Naive thymus-derived CD4-positive, alpha-beta T cell (primary cell): Measurements from ENCODE around the gene SLIT3. TPM values are rescaled to one million over a fixed set of nuclear protein-coding genes. Genes with fewer than 3 reads are reported as not detected.
A peak's percentile ranks its signal among the peaks of the same experiment; 100 is the strongest.

Experiments
- ATAC-seq: fragments of 150-1000 bp; cut with Tn5 transposase; 2 replicates; pipeline ENCODE4 v1.10.0; 2021; ENCODE audit warnings: mild to moderate bottlenecking, moderate library complexity
- CTCF ChIA-PET: fragments of 350-600 bp; sonication (Branson Sonifier 250); formaldehyde crosslinking; loops from one replicate; lab custom pipeline; 2021; ENCODE audit warnings: antibody characterized with exemption; lab: Charles Lee
- POLR2A ChIA-PET: fragments of 350-600 bp; sonication (Branson Sonifier 250); formaldehyde crosslinking; loops from one replicate; lab custom pipeline; 2021; ENCODE audit warnings: antibody characterized with exemption, inconsistent platforms; lab: Charles Lee
- DNase-seq, 9 donors: peaks; one replicate each; pipeline versions ENCODE4 v3.0.0 to v3.0.0-alpha.2; 2020 to 2022; ENCODE audit warnings: mixed read lengths in 1 of 9
- H3K27ac ChIP-seq: one replicate; pipeline ENCODE4 v1.7.0; 2013; ENCODE audit warnings: mild to moderate bottlenecking, low read depth, low read length, moderate library complexity
- H3K27me3 ChIP-seq, 2 donors: one replicate each; pipeline ENCODE4 v1.7.0; 2013; ENCODE audit warnings: low read length in 2 of 2, mild to moderate bottlenecking in 2 of 2, moderate library complexity in 2 of 2; ENCODE audit not compliant: control insufficient read depth in 2 of 2, insufficient read depth in 2 of 2
- H3K36me3 ChIP-seq, 3 experiments: 1 replicate in 2 of 3; 2 replicates in 1 of 3; pipeline ENCODE4 v1.7.0; 2013; ENCODE audit warnings: low read length in 3 of 3, mild to moderate bottlenecking in 3 of 3, moderate library complexity in 1 of 3; ENCODE audit not compliant: insufficient read depth in 3 of 3, control insufficient read depth in 2 of 3
- H3K4me1 ChIP-seq, 2 donors: one replicate each; pipeline ENCODE4 v1.7.0; 2013; ENCODE audit warnings: low read length in 2 of 2, mild to moderate bottlenecking in 2 of 2, moderate library complexity in 1 of 2; ENCODE audit not compliant: control insufficient read depth in 2 of 2, insufficient read depth in 2 of 2
- H3K4me3 ChIP-seq: 2 replicates; pipeline ENCODE4 v1.7.0; 2013; ENCODE audit warnings: mild to moderate bottlenecking, low read length
- H3K9me3 ChIP-seq, 3 experiments: 1 replicate in 2 of 3; 2 replicates in 1 of 3; pipeline ENCODE4 v1.7.0; 2013; ENCODE audit warnings: low read length in 3 of 3; ENCODE audit not compliant: control insufficient read depth in 2 of 3
- H3K27ac Mint-ChIP-seq, 9 donors: one replicate each; pipeline ENCODE4 v1.8.0; 2020 to 2022; ENCODE audit warnings: mixed read lengths in 9 of 9, mild to moderate bottlenecking in 8 of 9, moderate library complexity in 5 of 9, inconsistent platforms in 2 of 9
- H3K27me3 Mint-ChIP-seq, 5 donors: one replicate each; pipeline ENCODE4 v1.8.0; 2021 to 2022; ENCODE audit warnings: mixed read lengths in 5 of 5, mild to moderate bottlenecking in 1 of 5
- H3K36me3 Mint-ChIP-seq, 5 donors: one replicate each; pipeline ENCODE4 v1.8.0; 2020 to 2022; ENCODE audit warnings: mixed read lengths in 5 of 5, mild to moderate bottlenecking in 3 of 5, inconsistent platforms in 1 of 5
- H3K4me1 Mint-ChIP-seq, 7 donors: one replicate each; pipeline ENCODE4 v1.8.0; 2020 to 2022; ENCODE audit warnings: mixed read lengths in 7 of 7, mild to moderate bottlenecking in 3 of 7, inconsistent platforms in 1 of 7
- H3K4me3 Mint-ChIP-seq, 10 donors: one replicate each; pipeline ENCODE4 v1.8.0; 2020 to 2022; ENCODE audit warnings: mild to moderate bottlenecking in 10 of 10, mixed read lengths in 10 of 10, moderate library complexity in 6 of 10, inconsistent platforms in 2 of 10
- H3K9me3 Mint-ChIP-seq, 11 donors: one replicate each; pipeline ENCODE4 v1.8.0; 2020 to 2022; ENCODE audit warnings: mixed read lengths in 11 of 11, mild to moderate bottlenecking in 4 of 11, inconsistent platforms in 1 of 11, moderate library complexity in 1 of 11
- intact Hi-C, 2 donors: fragments of 100-400 bp; cut with micrococcal nuclease; formaldehyde crosslinking; loops; one replicate each; pipeline ENCODE4 v1.15.1; 2023
- polyA plus RNA-seq, 2 donors: library from polyadenylated mRNA; unstranded; fragments of 300-500 nt; fragmentation: Illumina TruSeq; gene quantifications; one replicate each; pipeline ENCODE4 v1.2.3, GENCODE V29; 2021
- total RNA-seq, 6 experiments: library from RNA in 5 of 6; stranded (reverse) in 5 of 6; gene quantifications; 1 replicate in 5 of 6; 2 replicates in 1 of 6; pipeline ENCODE4 v1.2.3 and lab custom pipeline; 2021 to 2026

The SLIT3 gene
- total and polyA plus RNA-seq, 7 experiments from 2014 or later, result 0.34 TPM; not detected in 6

DNA sequence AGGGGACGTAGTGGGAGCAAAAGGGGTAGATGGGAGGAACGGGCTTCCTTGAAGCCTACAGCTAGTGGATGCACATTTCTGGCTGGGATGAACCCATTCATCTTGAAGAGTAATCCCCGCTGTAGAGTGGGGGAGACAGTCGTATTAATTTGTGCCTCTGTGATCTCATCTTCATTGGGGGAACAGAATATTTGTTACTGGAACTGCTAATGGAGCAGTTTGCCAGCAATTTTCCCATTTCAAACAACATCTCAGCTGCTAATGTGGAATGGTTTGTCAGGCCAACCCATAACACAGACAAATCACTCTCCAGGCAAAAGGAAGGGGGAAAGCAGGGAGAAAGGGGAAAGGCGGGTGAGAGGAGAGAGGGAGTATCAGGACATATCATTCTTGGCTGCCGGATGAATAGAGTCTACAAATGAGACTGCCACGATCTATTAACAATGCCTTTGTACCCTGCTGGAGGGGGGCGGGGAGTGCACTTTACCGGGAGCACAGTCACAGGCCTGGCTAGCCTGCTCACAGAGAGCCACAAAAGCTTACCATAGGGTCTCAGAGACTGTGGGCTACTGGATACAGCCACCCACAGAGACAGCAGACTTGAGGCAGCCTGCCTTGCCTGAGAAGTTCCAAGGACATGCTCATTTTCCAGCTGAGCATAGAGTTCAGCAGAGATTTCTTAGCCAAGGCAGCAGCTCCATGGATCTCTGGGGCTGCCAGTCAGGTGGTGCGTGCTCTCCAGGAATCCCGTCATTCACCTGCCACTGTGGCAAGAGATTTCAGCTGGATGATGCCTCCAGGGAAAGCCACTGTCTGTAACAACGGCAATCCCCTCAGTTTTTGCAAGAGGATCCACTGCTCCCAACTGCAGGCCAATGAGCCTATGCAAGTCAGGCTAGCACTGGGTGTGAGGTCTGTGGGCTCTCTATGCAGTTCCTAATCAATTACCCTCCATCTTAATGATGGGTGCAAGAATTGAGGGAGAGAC is 504.1 kb downstream of the SLIT3 start:
- CTCF ChIA-PET, result no interaction called here
- no peak overlapping the region for H3K4me3 ChIP-seq
- ATAC-seq (no peak), DNase-seq (no peak)
- intact Hi-C loops, result no loop called here
- POLR2A ChIA-PET, result no interaction called here
- H3K36me3 Mint-ChIP-seq, result no peaks in the 10 kb centered on the region
- no peak overlapping the region for H3K27ac Mint-ChIP-seq
- no peaks in the 10 kb centered on the region for H3K36me3 ChIP-seq
- H3K4me1 Mint-ChIP-seq, result peaks cover 0 to 36% (median 0%) of the 10 kb centered on the region in 7 donors
- no peaks in the 10 kb centered on the region for H3K9me3 Mint-ChIP-seq
- H3K4me3 Mint-ChIP-seq, result no peak overlapping the region
- H3K27me3 ChIP-seq, result no peaks in the 10 kb centered on the region
- H3K27me3 Mint-ChIP-seq, result peaks cover 0 to 27% (median 5%) of the 10 kb centered on the region in 5 donors
- no peaks in the 10 kb centered on the region for H3K4me1 ChIP-seq
- no peak overlapping the region for H3K27ac ChIP-seq
- no peaks in the 10 kb centered on the region for H3K9me3 ChIP-seq

DNA sequence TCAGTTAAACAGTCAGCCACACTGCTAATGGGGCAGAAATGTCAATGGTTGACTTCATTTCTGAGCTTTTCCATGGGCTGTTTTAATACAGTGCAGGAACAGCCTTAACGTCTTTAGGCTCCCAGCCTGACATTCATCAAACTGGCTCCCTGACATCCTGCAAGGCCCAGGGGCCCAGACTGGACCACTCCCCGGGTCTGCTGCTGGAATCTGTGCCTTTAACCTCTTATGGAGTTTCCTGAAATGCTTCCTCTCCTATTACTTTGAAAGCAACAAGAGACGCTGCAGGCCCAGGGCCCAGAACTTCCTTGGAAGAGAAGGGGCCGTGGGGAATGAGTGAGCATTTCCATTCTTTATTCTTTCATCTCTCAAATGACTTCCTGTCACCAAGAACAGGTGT is 504.9 kb downstream of the SLIT3 start:
- no peaks in the 10 kb centered on the region for H3K27me3 ChIP-seq
- H3K9me3 ChIP-seq, result no peaks in the 10 kb centered on the region
- Mint-ChIP-seq H3K9me3 (no peaks in the 10 kb centered on the region), H3K4me3 (no peak overlapping the region), H3K4me1 (peaks cover 0 to 28% (median 0%) of the 10 kb centered on the region in 7 donors), H3K27me3 (peaks cover 0 to 26% (median 0%) of the 10 kb centered on the region in 5 donors), H3K36me3 (no peaks in the 10 kb centered on the region), H3K27ac (no peak overlapping the region)
- ChIA-PET CTCF (no interaction called here), POLR2A (no interaction called here)
- no peak overlapping the region for H3K27ac ChIP-seq
- no peak for DNase-seq
- H3K4me3 ChIP-seq, result no peak overlapping the region
- no peaks in the 10 kb centered on the region for H3K4me1 ChIP-seq
- no peaks in the 10 kb centered on the region for H3K36me3 ChIP-seq
- intact Hi-C loops, result no loop called here
- no peak for ATAC-seq

DNA sequence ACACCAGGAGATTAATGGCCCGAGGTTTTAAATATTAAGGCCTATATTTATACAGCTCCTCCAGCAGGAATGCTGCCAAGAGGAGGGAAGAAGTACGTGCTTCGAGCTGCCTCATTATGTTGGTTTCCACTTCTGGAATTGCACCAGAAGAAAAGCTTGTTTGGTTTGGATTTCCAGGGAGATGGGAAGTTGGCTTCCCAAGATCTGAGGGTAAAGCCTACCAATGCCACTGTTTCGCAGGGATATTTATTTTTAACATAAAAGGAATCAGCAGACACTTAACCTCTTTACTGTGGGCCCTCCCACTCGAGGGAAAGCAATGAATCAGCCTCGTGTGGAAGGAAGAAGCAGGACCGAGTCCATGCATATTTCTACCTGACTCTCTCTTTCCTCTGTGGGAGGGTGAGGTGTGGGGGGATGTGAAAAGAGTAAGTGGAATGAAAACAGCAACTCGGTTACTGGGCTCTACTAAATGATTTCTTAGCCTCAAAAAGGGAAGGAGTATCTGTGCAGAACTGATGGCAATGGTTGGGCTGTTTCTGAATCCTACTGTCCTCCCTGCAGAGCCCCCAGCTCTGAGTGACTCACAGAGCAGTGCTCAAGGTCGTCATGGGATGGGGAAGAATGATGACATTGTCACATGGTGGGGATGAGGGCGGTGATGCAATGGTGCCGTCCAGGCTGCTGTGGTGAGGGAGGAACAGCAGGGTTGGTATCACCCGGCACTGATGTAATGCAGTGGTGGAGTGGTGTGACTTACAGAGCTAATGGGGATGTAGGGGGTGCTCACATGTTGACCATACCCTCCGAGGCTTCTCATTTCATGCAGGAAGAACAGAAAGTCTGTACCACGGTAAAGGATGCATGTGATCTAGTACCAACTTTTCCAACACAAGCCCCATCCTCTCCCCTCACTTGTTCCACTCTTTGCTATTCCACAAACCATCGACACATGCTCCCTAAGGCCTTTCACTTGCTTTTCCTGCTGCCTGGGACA is 506.8 kb downstream of the SLIT3 start:
- H3K27me3 Mint-ChIP-seq, result peaks cover 0 to 23% (median 0%) of the 10 kb centered on the region in 5 donors
- intact Hi-C loops, result no loop called here
- no peak overlapping the region for H3K27ac Mint-ChIP-seq
- no peaks in the 10 kb centered on the region for H3K9me3 ChIP-seq
- H3K9me3 Mint-ChIP-seq, result no peaks in the 10 kb centered on the region
- no peaks in the 10 kb centered on the region for H3K36me3 ChIP-seq
- DNase-seq, result peak in 1 of 9 donors; percentile 35
- no peak overlapping the region for H3K4me3 ChIP-seq
- no peaks in the 10 kb centered on the region for H3K4me1 ChIP-seq
- CTCF ChIA-PET, result no interaction called here
- peaks cover 0 to 28% (median 0%) of the 10 kb centered on the region in 7 donors for H3K4me1 Mint-ChIP-seq
- POLR2A ChIA-PET, result no interaction called here
- H3K36me3 Mint-ChIP-seq, result no peaks in the 10 kb centered on the region
- H3K27ac ChIP-seq, result no peak overlapping the region
- no peak overlapping the region for H3K4me3 Mint-ChIP-seq
- H3K27me3 ChIP-seq, result no peaks in the 10 kb centered on the region
- ATAC-seq, result peak; percentile 35

- no peaks in the 10 kb centered on the region for H3K36me3 Mint-ChIP-seq
Measured at GRCh38 chr5:168792678-168793077, 508.3 kb downstream of the SLIT3 start.

GRCh38 chr5:168790671-168791250 is 510.2 kb downstream of the SLIT3 start:
- peaks cover 0 to 21% (median 5%) of the 10 kb centered on the region in 5 donors for H3K27me3 Mint-ChIP-seq
- H3K4me3 Mint-ChIP-seq, result no peak overlapping the region
- peaks cover 0 to 14% (median 0%) of the 10 kb centered on the region in 7 donors for H3K4me1 Mint-ChIP-seq
- no peaks in the 10 kb centered on the region for H3K36me3 ChIP-seq
- H3K36me3 Mint-ChIP-seq, result no peaks in the 10 kb centered on the region
- ChIA-PET POLR2A (no interaction called here), CTCF (no interaction called here)
- no peaks in the 10 kb centered on the region for H3K9me3 Mint-ChIP-seq
- intact Hi-C loops, result no loop called here
- H3K4me3 ChIP-seq, result no peak overlapping the region
- no peaks in the 10 kb centered on the region for H3K9me3 ChIP-seq
- H3K27ac Mint-ChIP-seq, result no peak overlapping the region
- no peak for ATAC-seq
- no peak overlapping the region for H3K27ac ChIP-seq
- no peaks in the 10 kb centered on the region for H3K27me3 ChIP-seq
- no peak for DNase-seq
- H3K4me1 ChIP-seq, result no peaks in the 10 kb centered on the region

More at GRCh38 chr5:168792678-168793077, 508.3 kb downstream of the SLIT3 start:
- Histone ChIP-seq H3K4me3 (no peak overlapping the region), H3K9me3 (no peaks in the 10 kb centered on the region), H3K36me3 (no peaks in the 10 kb centered on the region), H3K27me3 (no peaks in the 10 kb centered on the region), H3K27ac (no peak overlapping the region), H3K4me1 (no peaks in the 10 kb centered on the region)
- ChIA-PET POLR2A (no interaction called here), CTCF (no interaction called here)
- ATAC-seq (no peak), DNase-seq (no peak)
- Mint-ChIP-seq H3K27ac (no peak overlapping the region), H3K4me1 (peaks cover 0 to 19% (median 0%) of the 10 kb centered on the region in 7 donors), H3K4me3 (no peak overlapping the region), H3K9me3 (no peaks in the 10 kb centered on the region), H3K27me3 (peaks cover 0 to 23% (median 0%) of the 10 kb centered on the region in 5 donors)
- intact Hi-C loops, result no loop called here

GRCh38 chr5:168790002-168790635 is 510.8 kb downstream of the SLIT3 start:
- Mint-ChIP-seq H3K27ac (no peak overlapping the region), H3K27me3 (peaks cover 0 to 18% (median 5%) of the 10 kb centered on the region in 5 donors), H3K4me3 (no peak overlapping the region), H3K36me3 (no peaks in the 10 kb centered on the region), H3K9me3 (peaks cover 0 to 2% (median 0%) of the 10 kb centered on the region in 11 donors), H3K4me1 (peaks cover 0 to 14% (median 0%) of the 10 kb centered on the region in 7 donors)
- Histone ChIP-seq H3K27me3 (no peaks in the 10 kb centered on the region), H3K4me1 (no peaks in the 10 kb centered on the region), H3K36me3 (no peaks in the 10 kb centered on the region), H3K27ac (no peak overlapping the region), H3K4me3 (no peak overlapping the region), H3K9me3 (no peaks in the 10 kb centered on the region)
- DNase-seq (no peak), ATAC-seq (no peak)
- ChIA-PET POLR2A (no interaction called here), CTCF (no interaction called here)
- intact Hi-C loops, result no loop called here
